Erythroblast (primary cell): Measurements from ENCODE around the gene CLN5.

Experiments
- GATA1 ChIP-seq: IDR thresholded peaks from 2 replicates; pipeline ENCODE4 v1.6.1; 2011; ENCODE audit warnings: low read depth, mild to moderate bottlenecking, control low read depth, low read length, moderate library complexity
- POLR2A ChIP-seq: IDR thresholded peaks from 2 replicates; pipeline ENCODE4 v1.6.1; 2011; ENCODE audit warnings: mild to moderate bottlenecking, low read length

DNA sequence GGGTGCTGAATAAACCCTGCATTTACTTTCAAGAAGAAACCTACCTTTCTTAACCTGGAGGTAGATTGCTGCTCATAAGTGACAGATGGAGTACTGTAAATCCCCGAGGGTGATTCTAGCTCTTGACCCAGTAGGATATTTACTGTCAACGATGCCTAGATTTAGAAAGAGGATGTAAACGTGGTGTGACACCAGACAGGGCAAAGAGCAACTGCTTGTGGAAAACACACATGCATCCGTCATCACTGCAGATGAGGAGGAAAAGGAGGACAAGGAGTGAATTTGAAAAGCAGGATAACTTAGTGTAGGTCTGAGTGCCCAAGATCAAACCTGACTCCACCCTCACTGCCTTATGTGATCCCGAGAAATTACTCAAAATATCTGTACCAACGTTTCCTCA lies 9.8 kb upstream of the CLN5 start:
- no peak for TF ChIP-seq POLR2A
- TF ChIP-seq GATA1 = no peak
